K562 (cell line): Measurements from ENCODE around the gene JAKMIP1. TPM values are rescaled to one million over a fixed set of nuclear protein-coding genes. Genes with fewer than 3 reads are reported as not detected.

Experiments used
- ATAC-seq: fragments of 200-7000 bp; cut with Tn5 transposase; 3 replicates; pipeline ENCODE4 v1.9.1; 2020; ENCODE audit warnings: moderate library complexity
- BruUV-seq: library from RNA; stranded (reverse); fragments of 400-500 nt; replicated peaks from 2 replicates; lab custom pipeline; 2021; lab: Mats Ljungman, UMichigan
- CTCF ChIA-PET: fragments of 300-600 bp; formaldehyde crosslinking; extraction: SDS; loops from one replicate; lab custom pipeline; 2021; ENCODE audit warnings: low intra/inter-chr PET ratio; lab: Yijun Ruan, JAX
- POLR2A ChIA-PET: fragments of 300-600, 350-650 bp; sonication (Branson Sonifier 250); formaldehyde crosslinking; extraction: SDS; loops from one replicate; lab custom pipeline; 2021; ENCODE audit warnings: antibody characterized with exemption, inconsistent platforms; lab: Yijun Ruan, JAX
- DNase-seq, 4 experiments: peaks; one replicate each; pipeline versions ENCODE4 v3.0.0 to v3.0.0-alpha.2; 2011 to 2018; ENCODE audit warnings: low spot score in 3 of 4, mixed read lengths in 3 of 4; ENCODE audit errors: extremely low read depth in 1 of 4
- FAIRE-seq: peaks from 2 replicates; lab custom pipeline; 2011; peaks lifted over from hg19 to GRCh38; lab: Jason Lieb, UNC
- H2AFZ ChIP-seq: 2 replicates; pipeline ENCODE4 v1.6.0; 2011; ENCODE audit warnings: low read depth, low read length, control low read depth, inconsistent platforms
- H3K27ac ChIP-seq: fragments of 200-600 bp; 3 replicates; pipeline ENCODE4 v1.8.0; 2011; ENCODE audit warnings: low read depth, mild to moderate bottlenecking, control low read depth, inconsistent platforms, low read length, moderate library complexity, mixed read lengths; ENCODE audit errors: extremely low read depth
- H3K27me3 ChIP-seq, 2 experiments: fragments of 300-600 bp in 1 of 2; 2 replicates in 1 of 2; 3 replicates in 1 of 2; pipeline versions ENCODE4 v1.6.0 to v1.8.0; 2011; ENCODE audit warnings: inconsistent platforms in 2 of 2, low read length in 2 of 2, mild to moderate bottlenecking in 1 of 2, mixed read lengths in 1 of 2, moderate library complexity in 1 of 2; ENCODE audit not compliant: control insufficient read depth in 2 of 2, insufficient read depth in 2 of 2
- H3K36me3 ChIP-seq: fragments of 300-600 bp; 3 replicates; pipeline ENCODE4 v1.8.0; 2011; ENCODE audit warnings: mild to moderate bottlenecking, low read length, inconsistent platforms; ENCODE audit not compliant: control insufficient read depth, insufficient read depth
- H3K4me1 ChIP-seq, 2 experiments: fragments of 200-600 bp in 1 of 2; replicated peaks in 1 of 2; 2 replicates in 1 of 2; 3 replicates in 1 of 2; pipeline versions ENCODE4 v1.5.1 to v1.8.0; 2011; ENCODE audit warnings: inconsistent platforms in 2 of 2, low read length in 2 of 2, mild to moderate bottlenecking in 1 of 2, mixed read lengths in 1 of 2, moderate library complexity in 1 of 2; ENCODE audit not compliant: control insufficient read depth in 2 of 2, insufficient read depth in 2 of 2
- H3K4me2 ChIP-seq: 2 replicates; pipeline ENCODE4 v1.6.1; 2011; ENCODE audit warnings: low read length, control low read depth, inconsistent platforms, mixed read lengths; ENCODE audit not compliant: insufficient read depth
- H3K4me3 ChIP-seq: fragments of 200-600 bp; sonication (generic), shearing (Covaris generic); 2 replicates; pipeline ENCODE4 v1.5.1; 2016; ENCODE audit warnings: control low read depth, inconsistent platforms
- H3K79me2 ChIP-seq: fragments of 200-600 bp; 3 replicates; pipeline ENCODE4 v1.8.0; 2011; ENCODE audit warnings: low read length, inconsistent platforms; ENCODE audit not compliant: control insufficient read depth, insufficient read depth
- H3K9ac ChIP-seq, 2 experiments: 2 replicates each; pipeline versions ENCODE4 v1.6.0 to v1.6.1; 2011; ENCODE audit warnings: low read depth in 2 of 2, low read length in 2 of 2, control low read depth in 1 of 2, inconsistent platforms in 1 of 2, mild to moderate bottlenecking in 1 of 2, mixed read lengths in 1 of 2; ENCODE audit not compliant: insufficient read depth in 1 of 2
- H3K9me1 ChIP-seq: one replicate; pipeline ENCODE4 v1.6.0; 2011; ENCODE audit warnings: inconsistent platforms, mild to moderate bottlenecking, low read length, moderate library complexity; ENCODE audit not compliant: control insufficient read depth, insufficient read depth
- H3K9me3 ChIP-seq: replicated peaks from 2 replicates; pipeline ENCODE4 v1.5.1; 2011; ENCODE audit warnings: low read depth, low read length, inconsistent platforms; ENCODE audit not compliant: control insufficient read depth, insufficient read depth
- H4K20me1 ChIP-seq: replicated peaks from 2 replicates; pipeline ENCODE4 v1.6.1; 2011; ENCODE audit warnings: low read length, inconsistent platforms, mixed read lengths; ENCODE audit not compliant: control insufficient read depth, insufficient read depth
- BHLHE40 ChIP-seq: IDR thresholded peaks from 2 replicates; pipeline ENCODE4 v1.6.1; 2011; ENCODE audit warnings: low read length, improper control_type of control experiment
- CCAR2 ChIP-seq: fragments of 200-400 bp; formaldehyde crosslinking; IDR thresholded peaks from 2 replicates; pipeline ENCODE4 v1.6.1; 2017; ENCODE audit warnings: mild to moderate bottlenecking, low read depth, low read length
- E2F6 ChIP-seq, 2 experiments: IDR thresholded peaks; 2 replicates each; pipeline ENCODE4 v1.6.1; 2011; ENCODE audit warnings: borderline replicate concordance in 1 of 2, control low read depth in 1 of 2, low read depth in 1 of 2, low read length in 1 of 2, mild to moderate bottlenecking in 1 of 2, mixed read lengths in 1 of 2, moderate library complexity in 1 of 2; ENCODE audit not compliant: insufficient read depth in 1 of 2, insufficient read length in 1 of 2, poor library complexity in 1 of 2, severe bottlenecking in 1 of 2; ENCODE audit errors: extremely low read depth in 1 of 2
- FOXM1 ChIP-seq, 2 experiments: fragments of 450-650 bp in 1 of 2; sonication (generic) in 1 of 2; formaldehyde crosslinking in 1 of 2; IDR thresholded peaks; 2 replicates each; pipeline versions ENCODE4 v1.6.1 to v1.9.0; 2017 to 2022; ENCODE audit warnings: low read depth in 2 of 2, mild to moderate bottlenecking in 2 of 2, missing genetic modification reagents in 1 of 2, moderate library complexity in 1 of 2
- HMG20B ChIP-seq: fragments of 250-450 bp; sonication (Bioruptor Pico); IDR thresholded peaks from 2 replicates; pipeline ENCODE4 v1.5.0; 2021; ENCODE audit warnings: mild to moderate bottlenecking
- KLF10 ChIP-seq: fragments of 250-450 bp; sonication (Bioruptor Pico); IDR thresholded peaks from 2 replicates; pipeline ENCODE4 v1.6.1; 2021; ENCODE audit warnings: matching md5 sums
- ZBTB43 ChIP-seq: sonication (generic); formaldehyde crosslinking; IDR thresholded peaks from 2 replicates; pipeline ENCODE4 v1.8.0; 2023; ENCODE audit warnings: mild to moderate bottlenecking, missing genetic modification reagents
- WGBS: fragments of 100-300 bp; shearing (Covaris generic); methylation state at CpG from one replicate; pipeline ENCODE4 v1.1.6; 2016; ENCODE audit warnings: low coverage, mixed read lengths; ENCODE audit not compliant: insufficient coverage; ENCODE audit errors: missing lambda C conversion rate; 5-methylcytosine and 5-hydroxymethylcytosine counted together
- in situ Hi-C: fragments of 300-500 bp; cut with MboI; formaldehyde crosslinking; loops from 4 replicates; pipeline ENCODE4 v1.15.0; 2018; ENCODE audit warnings: inconsistent platforms, mixed read lengths
- intact Hi-C: fragments of 100-400 bp; cut with micrococcal nuclease; formaldehyde crosslinking; loops from 2 replicates; pipeline ENCODE4 v1.14.2; 2022
- polyA plus RNA-seq, 8 experiments: library from polyadenylated mRNA; depleted of rRNA in 4 of 8; stranded (reverse) in 5 of 8; unstranded in 3 of 8; fragments of >200 nt; fragmentation: Nextera tagmentation in 2 of 8; fragmentation: Illumina TruSeq in 1 of 8; extraction: Ambion mirVana in 2 of 8; extraction: Trizol in 1 of 8; gene quantifications; 2 replicates each; pipeline versions ENCODE4 v1.2.1 to v1.2.3, GENCODE V29; 2011 to 2014; ENCODE audit warnings: inconsistent platforms in 1 of 8, missing spikeins in 1 of 8
- total RNA-seq, 7 experiments: library from RNA; depleted of rRNA in 6 of 7; stranded (reverse); fragments of >200 nt in 6 of 7; fragmentation: Illumina TruSeq in 2 of 7; extraction: Trizol in 2 of 7; gene quantifications; 2 replicates each; pipeline versions ENCODE4 v1.2.1 to v1.2.3, GENCODE V29; 2011 to 2021; ENCODE audit warnings: low replicate concordance in 1 of 7

JAKMIP1 gene
- total and polyA plus RNA-seq, 9 of the 15 experiments (the other 6 are each of a cell fraction or from before 2014, with no cell fraction given) = not detected

- TF ChIP-seq ZBTB43 (CRISPR knock-in tag) (no peak), FOXM1 (IDR thresholded peaks at IDR 0.05; ENCODE audit: low read depth) (no peak), FOXM1 (CRISPR knock-in tag; IDR thresholded peaks at IDR 0.05; ENCODE audit: low read depth) (no peak), KLF10 (CRISPR knock-in tag) (no peak), HMG20B (CRISPR knock-in tag) (no peak), BHLHE40 (no peak)
These were observed 172.2 kb downstream of the JAKMIP1 start (continued) for GRCh38 chr4:6028168-6028567.

- H3K9ac ChIP-seq = no peak overlapping the region
- no peaks in the 10 kb centered on the region for H3K4me1 ChIP-seq
- no peak for ATAC-seq
- H3K27ac ChIP-seq = no peak overlapping the region
- H2AFZ ChIP-seq = no peak overlapping the region
- H3K9me1 ChIP-seq = no peaks in the 10 kb centered on the region
- no peaks in the 10 kb centered on the region for H3K79me2 ChIP-seq
- H3K36me3 ChIP-seq = no peaks in the 10 kb centered on the region
- in situ Hi-C loops (no loop called here), intact Hi-C loops (no loop called here)
- no peak for TF ChIP-seq E2F6 (IDR thresholded peaks at IDR 0.05; ENCODE audit: borderline replicate concordance in 1 of 2, extremely low read depth in 1 of 2, insufficient read depth in 1 of 2, insufficient read length in 1 of 2, low read depth in 1 of 2, low read length in 1 of 2, poor library complexity in 1 of 2, severe bottlenecking in 1 of 2)
- no peak for TF ChIP-seq CCAR2
- no peak for FAIRE-seq
- DNase-seq = no peak
- BruUV-seq = no TSS peak
- no peak overlapping the region for H3K4me3 ChIP-seq
- ChIA-PET CTCF (no interaction called here), POLR2A (no interaction called here)
- no peak overlapping the region for H3K4me2 ChIP-seq
- peaks cover 13 to 60% of the 10 kb centered on the region in 2 experiments; a peak in 4 of 5 replicates for H3K27me3 ChIP-seq
- H3K9me3 ChIP-seq = no peaks in the 10 kb centered on the region
- WGBS = under 1% methylated on average over 8 of the region's 9 CpGs
- H4K20me1 ChIP-seq = no peaks in the 10 kb centered on the region
These were observed 173.0 kb downstream of the JAKMIP1 start for GRCh38 chr4:6027392-6027791.
